Prostate gland (tissue), 2 donors: ENCODE results near the gene RSRC2.
"Not testable (repeated sequence)": the region's sequence is repeated elsewhere in the genome, so short reads cannot be mapped to it uniquely, and the experiment has no call there.

ENCODE experiments used
- CTCF ChIP-seq, 4 experiments: fragments of 200-600 bp in 2 of 4; fragments of 450-650 bp in 2 of 4; sonication (generic) in 2 of 4; IDR thresholded peaks; 1 replicate in 3 of 4; 2 replicates in 1 of 4; pipeline ENCODE4 v1.5.1; 2016 to 2019; ENCODE audit warnings: antibody characterized with exemption in 4 of 4, mild to moderate bottlenecking in 2 of 4, moderate library complexity in 2 of 4
- POLR2A ChIP-seq: fragments of 450-650 bp; IDR thresholded peaks from one replicate; pipeline ENCODE4 v1.6.1; 2016; ENCODE audit warnings: antibody characterized with exemption, mild to moderate bottlenecking
- POLR2AphosphoS5 ChIP-seq: sonication (generic); formaldehyde crosslinking; IDR thresholded peaks from one replicate; pipeline ENCODE4 v1.6.1; 2017; ENCODE audit warnings: antibody characterized with exemption

DNA sequence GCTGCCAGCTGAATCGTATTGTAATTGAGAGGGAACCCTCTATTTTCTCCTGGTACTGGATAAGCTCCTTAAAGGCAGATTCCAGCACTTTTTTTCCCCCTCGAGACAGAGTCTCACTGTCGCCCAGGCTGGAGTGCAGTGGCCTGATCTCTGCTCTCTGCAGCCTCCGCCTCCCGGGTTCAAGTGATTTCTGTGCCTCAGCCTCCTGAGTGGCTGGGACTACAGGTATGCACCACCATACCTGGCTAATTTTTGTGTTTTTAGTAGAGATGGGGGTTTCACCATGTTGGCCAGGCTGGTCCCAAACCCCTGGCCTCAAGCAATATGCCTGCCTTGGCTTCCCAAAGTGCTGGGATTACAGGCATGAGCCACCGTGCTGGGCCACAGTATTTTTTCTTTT is 56.9 kb downstream of the RSRC2 start:
- not testable (repeated sequence) for TF ChIP-seq POLR2AphosphoS5; CTCF (IDR thresholded peaks at IDR 0.05); POLR2A
